Breast epithelium (tissue), 4 donors: ENCODE results near the gene ARHGEF10L. TPM values are rescaled to one million over a fixed set of nuclear protein-coding genes. Genes with fewer than 3 reads are reported as not detected.
A peak's percentile ranks its signal among the peaks of the same experiment; 100 is the strongest.
"Not testable (repeated sequence)": the region's sequence is repeated elsewhere in the genome, so short reads cannot be mapped to it uniquely, and the experiment has no call there.

ENCODE experiments used
- DNase-seq, 2 donors: peaks; one replicate each; pipeline ENCODE4 v3.0.0-alpha.2; 2019; ENCODE audit warnings: low spot score in 2 of 2
- H3K27ac ChIP-seq, 2 donors: fragments of 200-600 bp; sonication (generic) in 1 of 2; one replicate each; pipeline ENCODE4 v1.5.1; 2016 to 2019; ENCODE audit warnings: mild to moderate bottlenecking in 1 of 2
- H3K27me3 ChIP-seq, 2 donors: fragments of 200-600 bp; sonication (generic) in 1 of 2; one replicate each; pipeline versions ENCODE4 v1.5.1 to v1.6.0; 2017 to 2019; ENCODE audit warnings: control low read depth in 1 of 2, mild to moderate bottlenecking in 1 of 2
- H3K36me3 ChIP-seq: fragments of 200-600 bp; one replicate; pipeline ENCODE4 v1.5.1; 2019
- H3K4me1 ChIP-seq, 2 donors: fragments of 200-600 bp; sonication (generic); one replicate each; pipeline ENCODE4 v1.5.1; 2016 to 2019; ENCODE audit warnings: control low read depth in 1 of 2
- H3K4me3 ChIP-seq, 3 donors: fragments of 200-600 bp; sonication (generic); 1 replicate in 2 of 3; 2 replicates in 1 of 3; pipeline ENCODE4 v1.5.1; 2016 to 2019; ENCODE audit warnings: mild to moderate bottlenecking in 3 of 3, moderate library complexity in 2 of 3
- H3K9me3 ChIP-seq, 2 donors: fragments of 200-600 bp; sonication (generic) in 1 of 2; one replicate each; pipeline ENCODE4 v1.5.1; 2016 to 2019; ENCODE audit warnings: control low read depth in 1 of 2
- CTCF ChIP-seq, 3 donors: fragments of 450-650 bp; IDR thresholded peaks; one replicate each; pipeline ENCODE4 v1.5.1; 2016 to 2017; ENCODE audit warnings: antibody characterized with exemption in 3 of 3, mild to moderate bottlenecking in 3 of 3, moderate library complexity in 3 of 3
- POLR2A ChIP-seq: fragments of 450-650 bp; IDR thresholded peaks from one replicate; pipeline ENCODE4 v1.6.1; 2016; ENCODE audit warnings: antibody characterized with exemption, mild to moderate bottlenecking, moderate library complexity
- POLR2AphosphoS5 ChIP-seq, 3 donors: sonication (generic); formaldehyde crosslinking; IDR thresholded peaks; one replicate each; pipeline ENCODE4 v1.6.1; 2017; ENCODE audit warnings: antibody characterized with exemption in 3 of 3
- intact Hi-C: fragments of 100-400 bp; cut with DNase I; formaldehyde crosslinking; loops from one replicate; pipeline ENCODE4 v1.15.1; 2023; ENCODE audit warnings: low total_unique reads
- total RNA-seq, 3 donors: library from RNA; depleted of rRNA; stranded (reverse); fragments of >200 nt; gene quantifications; one replicate each; pipeline ENCODE4 v1.1.0, GENCODE V29; 2016

ARHGEF10L gene
- total RNA-seq, 3 donors from 2014 or later = 36.7 to 51.4 (median 49.8) TPM

DNA sequence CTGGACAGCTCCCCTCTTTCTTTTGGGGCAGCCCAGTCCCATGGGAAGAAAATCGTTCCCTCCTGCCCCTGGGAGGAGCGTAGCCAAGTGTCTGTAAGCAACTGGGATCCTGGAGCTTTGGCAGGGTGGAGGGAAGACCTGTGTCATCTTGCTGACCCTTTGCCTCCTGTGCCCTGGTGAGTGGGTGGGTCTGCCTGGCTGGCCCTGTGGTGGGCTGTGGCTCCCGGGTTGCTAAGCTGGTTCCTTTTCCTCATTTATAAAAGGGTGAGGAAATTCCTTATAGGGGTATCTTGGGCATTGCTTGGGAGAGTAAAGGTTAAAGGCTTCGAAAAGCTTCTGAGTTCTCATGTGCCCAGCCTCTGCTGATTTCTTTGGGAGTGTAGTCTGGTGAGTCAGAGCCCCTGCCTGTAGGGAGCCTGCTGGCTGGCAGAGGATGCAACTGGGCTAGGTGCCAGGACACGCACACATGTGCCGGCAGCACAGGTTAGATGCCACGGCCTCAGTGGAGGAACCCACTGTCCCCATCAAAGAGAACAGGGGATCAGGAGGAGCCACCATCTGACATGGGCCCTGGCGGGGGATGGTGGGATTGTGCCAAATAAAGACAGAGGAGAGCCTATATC, 85.2 kb downstream of the ARHGEF10L start:
- intact Hi-C loops = no loop called here
- Histone ChIP-seq H3K9me3 (no peaks in the 10 kb centered on the region), H3K27ac (peak overlapping the region in 1 of 2 donors; percentile 40), H3K27me3 (no peaks in the 10 kb centered on the region), H3K4me1 (no peaks in the 10 kb centered on the region), H3K4me3 (no peak overlapping the region), H3K36me3 (peaks cover 5% of the 10 kb centered on the region)
- no peak for DNase-seq
- TF ChIP-seq POLR2AphosphoS5 (IDR thresholded peaks at IDR 0.05) = no peak
- TF ChIP-seq CTCF (IDR thresholded peaks at IDR 0.05) = no peak
- TF ChIP-seq POLR2A = no peak

DNA sequence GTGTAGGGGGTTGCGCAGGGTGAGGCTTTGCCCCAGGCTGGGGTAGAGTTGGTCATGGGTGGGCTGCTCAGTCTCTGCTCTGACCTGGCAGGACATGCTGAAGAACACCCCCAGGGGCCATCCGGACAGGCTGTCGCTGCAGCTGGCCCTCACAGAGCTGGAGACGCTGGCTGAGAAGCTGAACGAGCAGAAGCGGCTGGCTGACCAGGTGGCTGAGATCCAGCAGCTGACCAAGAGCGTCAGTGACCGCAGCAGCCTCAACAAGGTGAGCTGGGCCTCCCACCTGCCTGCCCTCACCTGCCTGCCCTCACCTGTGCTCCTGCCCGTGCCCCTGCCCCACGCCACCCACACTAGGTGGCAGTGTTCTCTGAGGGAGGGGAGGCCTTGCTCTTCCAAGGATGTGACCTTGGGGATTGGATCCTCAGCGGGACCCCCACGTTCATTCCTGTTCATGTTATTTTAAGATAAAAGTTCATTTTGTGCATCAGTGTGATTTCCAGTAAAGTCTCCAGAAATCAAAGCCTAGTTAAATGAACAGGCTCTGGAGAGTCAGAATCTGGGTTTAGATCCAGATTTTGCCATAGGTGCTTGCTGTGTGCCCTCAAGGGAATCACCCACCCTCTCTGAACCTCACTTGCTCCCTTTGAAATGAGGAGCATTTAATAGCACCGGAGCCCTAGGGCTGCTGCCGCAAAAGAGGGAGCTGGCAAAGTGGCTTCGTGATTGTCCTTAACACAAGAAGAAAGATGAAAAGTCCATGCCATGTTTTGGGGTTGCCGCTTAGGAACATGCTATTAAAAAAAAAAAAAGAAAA, 87.9 kb downstream of the ARHGEF10L start:
- Histone ChIP-seq H3K4me3 (no peak overlapping the region), H3K4me1 (no peaks in the 10 kb centered on the region), H3K36me3 (peaks cover 5% of the 10 kb centered on the region), H3K9me3 (no peaks in the 10 kb centered on the region), H3K27me3 (no peaks in the 10 kb centered on the region), H3K27ac (no peak overlapping the region)
- no peak for DNase-seq
- no peak for TF ChIP-seq POLR2AphosphoS5 (IDR thresholded peaks at IDR 0.05)
- no peak for TF ChIP-seq POLR2A
- TF ChIP-seq CTCF (IDR thresholded peaks at IDR 0.05) = no peak
- intact Hi-C loops = no loop called here

GRCh38 chr1:17629046-17629445, 89.5 kb downstream of the ARHGEF10L start:
- peak overlapping the region in 1 of 2 donors; percentile 52 for H3K27ac ChIP-seq
- H3K27me3 ChIP-seq, H3K9me3 ChIP-seq, H3K36me3 ChIP-seq, DNase-seq, H3K4me3 ChIP-seq, H3K4me1 ChIP-seq, intact Hi-C loops: not testable (repeated sequence)

- intact Hi-C loops = no loop called here
- H3K36me3 ChIP-seq = no peaks in the 10 kb centered on the region
- peak overlapping the region; percentile 45 to 71 for H3K27ac ChIP-seq
- H3K4me3 ChIP-seq = no peak overlapping the region
- no peaks in the 10 kb centered on the region for H3K9me3 ChIP-seq
- no peaks in the 10 kb centered on the region for H3K4me1 ChIP-seq
- no peak for TF ChIP-seq CTCF (IDR thresholded peaks at IDR 0.05)
- no peak for TF ChIP-seq POLR2A
- no peak for DNase-seq
- no peaks in the 10 kb centered on the region for H3K27me3 ChIP-seq
Observed at GRCh38 chr1:17629460-17629859, 90.0 kb downstream of the ARHGEF10L start.

GRCh38 chr1:17630048-17630830, 90.7 kb downstream of the ARHGEF10L start:
- Histone ChIP-seq H3K36me3 (peaks cover 3% of the 10 kb centered on the region), H3K4me1 (no peaks in the 10 kb centered on the region), H3K27ac (peak overlapping the region; percentile 45 to 71)

More at GRCh38 chr1:17630048-17630830, 90.7 kb downstream of the ARHGEF10L start:
- Histone ChIP-seq H3K27me3 (no peaks in the 10 kb centered on the region), H3K9me3 (no peaks in the 10 kb centered on the region), H3K4me3 (no peak overlapping the region)
- TF ChIP-seq CTCF (IDR thresholded peaks at IDR 0.05) (no peak), POLR2AphosphoS5 (IDR thresholded peaks at IDR 0.05) (peak in 1 of 3 donors; percentile 48)
- intact Hi-C loops = no loop called here
- DNase-seq = no peak
